SH-SY5Y (cell line): ENCODE results near the gene SULT1B1.

Source experiments
- GATA2 ChIP-seq: IDR thresholded peaks from 2 replicates; pipeline ENCODE4 v1.6.1; 2011; ENCODE audit warnings: mild to moderate bottlenecking, low read depth, low read length
- GATA3 ChIP-seq: IDR thresholded peaks from 2 replicates; pipeline ENCODE4 v1.6.1; 2011; ENCODE audit warnings: low read depth, mild to moderate bottlenecking, low read length, moderate library complexity

DNA sequence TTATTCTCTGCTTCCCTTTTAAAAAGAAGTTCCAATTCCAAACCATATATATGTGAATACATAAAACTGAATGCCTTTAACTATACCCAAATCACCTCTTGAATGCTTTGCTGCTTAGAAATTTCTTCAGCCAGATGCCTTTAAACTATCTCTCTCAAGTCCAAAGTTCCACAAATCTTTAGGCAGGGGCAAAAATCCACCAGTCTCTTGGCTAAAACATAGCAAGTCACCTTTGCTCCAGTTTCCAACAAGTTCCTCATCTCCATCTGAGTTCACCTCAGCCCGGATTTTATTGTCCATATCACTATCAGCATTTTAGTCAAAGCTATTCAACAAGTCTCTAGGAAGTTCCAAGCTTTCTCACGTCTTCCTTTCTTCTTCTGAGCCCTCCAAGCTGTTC is 49.8 kb downstream of the SULT1B1 start:
- TF ChIP-seq GATA2, result no peak
- no peak for TF ChIP-seq GATA3
